Spleen (tissue), 11 donors: ENCODE results near the gene RYR2. TPM values are rescaled to one million over a fixed set of nuclear protein-coding genes. Genes with fewer than 3 reads are reported as not detected.

ENCODE experiments used
- DNase-seq: peaks from one replicate; pipeline ENCODE4 v3.0.0-alpha.2; 2020
- H3K27ac ChIP-seq, 8 donors: fragments of 200-600 bp; sonication (generic) in 7 of 8; 1 replicate in 4 of 8; 2 replicates in 4 of 8; pipeline versions ENCODE4 v1.5.0 to v1.8.0; 2016 to 2021; ENCODE audit warnings: inconsistent platforms in 4 of 8, mild to moderate bottlenecking in 4 of 8, moderate library complexity in 1 of 8
- H3K27me3 ChIP-seq, 7 donors: fragments of 200-600 bp; sonication (generic) in 6 of 7; replicated peaks in 1 of 7; 1 replicate in 4 of 7; 2 replicates in 3 of 7; pipeline versions ENCODE4 v1.5.0 to v1.8.0; 2016 to 2021; ENCODE audit warnings: inconsistent platforms in 3 of 7, mild to moderate bottlenecking in 1 of 7
- H3K36me3 ChIP-seq, 6 donors: fragments of 200-600 bp; sonication (generic) in 5 of 6; 1 replicate in 4 of 6; 2 replicates in 2 of 6; pipeline versions ENCODE4 v1.5.0 to v1.8.0; 2016 to 2021; ENCODE audit warnings: inconsistent platforms in 2 of 6
- H3K4me1 ChIP-seq, 6 donors: fragments of 200-600 bp; sonication (generic) in 5 of 6; 1 replicate in 3 of 6; 2 replicates in 3 of 6; pipeline versions ENCODE4 v1.5.0 to v1.8.0; 2016 to 2021; ENCODE audit warnings: inconsistent platforms in 3 of 6
- H3K4me3 ChIP-seq, 8 donors: fragments of 200-600 bp; sonication (generic) in 7 of 8; 1 replicate in 4 of 8; 2 replicates in 4 of 8; pipeline versions ENCODE4 v1.5.0 to v1.8.0; 2016 to 2021; ENCODE audit warnings: inconsistent platforms in 4 of 8, mild to moderate bottlenecking in 4 of 8, moderate library complexity in 2 of 8
- H3K9me3 ChIP-seq, 8 donors: fragments of 200-600 bp; sonication (generic) in 7 of 8; 1 replicate in 4 of 8; 2 replicates in 4 of 8; pipeline versions ENCODE4 v1.5.0 to v1.8.0; 2016 to 2021; ENCODE audit warnings: inconsistent platforms in 4 of 8
- POLR2A ChIP-seq, 3 donors: fragments of 450-650 bp; IDR thresholded peaks; one replicate each; pipeline ENCODE4 v1.5.1; 2017; ENCODE audit warnings: antibody characterized with exemption in 3 of 3, mild to moderate bottlenecking in 1 of 3
- POLR2AphosphoS5 ChIP-seq, 3 donors: sonication (generic); formaldehyde crosslinking; IDR thresholded peaks; one replicate each; pipeline ENCODE4 v1.5.1; 2017; ENCODE audit warnings: antibody characterized with exemption in 3 of 3
- WGBS, 5 donors: extraction: QIAGEN DNeasy Blood & Tissue Kit in 3 of 5; methylation state at CpG; one replicate each; pipeline versions ENCODE4 v1.1.5 to v1.1.7; 2013 to 2018; 5-methylcytosine and 5-hydroxymethylcytosine counted together
- intact Hi-C: fragments of 100-400 bp; cut with DNase I; formaldehyde crosslinking; loops from one replicate; pipeline ENCODE4 v1.15.0; 2023; ENCODE audit warnings: low total_unique reads
- polyA plus RNA-seq, 3 donors: library from polyadenylated mRNA; stranded (reverse); fragments of 200-250 nt; gene quantifications; one replicate each; pipeline ENCODE4 v1.2.1, GENCODE V29; 2013
- total RNA-seq, 7 donors: library from RNA; depleted of rRNA in 3 of 7; stranded (reverse); fragments of >200 nt in 3 of 7; fragmentation: NEBNext Ultra II Directional in 4 of 7; extraction: Animal tissue kit (Norgen Biotek cat#: 25700) in 4 of 7; gene quantifications; one replicate each; pipeline versions ENCODE4 v1.1.0 to v1.2.1, GENCODE V29; 2016 to 2021
- TF ChIP-seq, protein P1 (sequence below), 11 experiments: fragments of 200-600 bp in 7 of 11; fragments of 450-650 bp in 4 of 11; sonication (generic) in 4 of 11; IDR thresholded peaks in 8 of 11; conservative IDR thresholded peaks in 3 of 11; 1 replicate in 7 of 11; 2 replicates in 4 of 11; pipeline versions ENCODE4 v1.4.0 to v1.8.0; 2016 to 2021; ENCODE audit warnings: antibody characterized with exemption in 11 of 11, inconsistent platforms in 4 of 11, mild to moderate bottlenecking in 1 of 11
- donor health status: healthy with polysubstance abuse.
- donor health status: DM: no; HTN: no; CAD: no; lungs with moderate emphysema.
- donor health status: DM: no; HTN: no; CAD: no.
- donor health status: Bipolar disorder and iron deficiency.
- donor health status: healthy.
- donor health status: DM: no; HTN: no; CAD: no.
- donor health status: DM: yes; HTN: yes; CAD: no.

RYR2 gene
- total and polyA plus RNA-seq, 10 donors = 0.12 to 7.1 (median 3.7) TPM

DNA sequence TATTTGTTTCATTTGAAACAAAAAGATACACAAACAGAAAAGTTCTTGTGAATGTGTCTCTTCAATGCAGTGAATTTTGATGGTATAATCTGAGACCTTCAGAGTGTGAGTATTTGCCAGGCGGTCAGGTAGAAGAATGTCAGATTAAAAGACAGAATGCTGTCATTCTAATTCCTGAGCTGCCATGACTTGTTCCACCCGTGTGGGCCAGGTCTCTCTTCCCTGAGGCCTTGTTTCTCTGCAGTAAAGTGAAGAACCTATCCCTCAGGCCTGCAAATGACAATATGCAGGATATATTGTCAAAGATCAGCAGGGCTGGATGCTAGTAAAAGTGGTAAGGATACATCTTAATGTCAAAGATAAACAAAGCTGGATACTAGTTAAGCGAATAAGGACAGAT lies 737.4 kb downstream of the RYR2 start:
- WGBS, 5 donors = 74 to 91% (median 81%) methylated on average over 3 of the region's 3 CpGs

GRCh38 chr1:237786066-237786719 lies 744.2 kb downstream of the RYR2 start:
- DNase-seq = no peak
- intact Hi-C loops = no loop called here
- Histone ChIP-seq H3K4me1 (no peaks in the 10 kb centered on the region), H3K27me3 (no peaks in the 10 kb centered on the region), H3K4me3 (no peak overlapping the region), H3K36me3 (no peaks in the 10 kb centered on the region), H3K27ac (no peak overlapping the region), H3K9me3 (no peaks in the 10 kb centered on the region)
- WGBS, 5 donors = 83 to 88% (median 84%) methylated on average over 11 of the region's 11 CpGs
- TF ChIP-seq POLR2AphosphoS5 (IDR thresholded peaks at IDR 0.05) = no peak
- TF ChIP-seq POLR2A (IDR thresholded peaks at IDR 0.05) = no peak
- TF ChIP-seq, protein P1, sequence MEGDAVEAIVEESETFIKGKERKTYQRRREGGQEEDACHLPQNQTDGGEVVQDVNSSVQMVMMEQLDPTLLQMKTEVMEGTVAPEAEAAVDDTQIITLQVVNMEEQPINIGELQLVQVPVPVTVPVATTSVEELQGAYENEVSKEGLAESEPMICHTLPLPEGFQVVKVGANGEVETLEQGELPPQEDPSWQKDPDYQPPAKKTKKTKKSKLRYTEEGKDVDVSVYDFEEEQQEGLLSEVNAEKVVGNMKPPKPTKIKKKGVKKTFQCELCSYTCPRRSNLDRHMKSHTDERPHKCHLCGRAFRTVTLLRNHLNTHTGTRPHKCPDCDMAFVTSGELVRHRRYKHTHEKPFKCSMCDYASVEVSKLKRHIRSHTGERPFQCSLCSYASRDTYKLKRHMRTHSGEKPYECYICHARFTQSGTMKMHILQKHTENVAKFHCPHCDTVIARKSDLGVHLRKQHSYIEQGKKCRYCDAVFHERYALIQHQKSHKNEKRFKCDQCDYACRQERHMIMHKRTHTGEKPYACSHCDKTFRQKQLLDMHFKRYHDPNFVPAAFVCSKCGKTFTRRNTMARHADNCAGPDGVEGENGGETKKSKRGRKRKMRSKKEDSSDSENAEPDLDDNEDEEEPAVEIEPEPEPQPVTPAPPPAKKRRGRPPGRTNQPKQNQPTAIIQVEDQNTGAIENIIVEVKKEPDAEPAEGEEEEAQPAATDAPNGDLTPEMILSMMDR (IDR thresholded peaks at IDR 0.05 in 8 of 11, conservative IDR thresholded peaks at IDR 0.05 in 3 of 11) = no peak

More for the DNA sequence above, 737.4 kb downstream of the RYR2 start:
- Histone ChIP-seq H3K36me3 (no peaks in the 10 kb centered on the region), H3K4me3 (no peak overlapping the region), H3K9me3 (no peaks in the 10 kb centered on the region), H3K27ac (no peak overlapping the region), H3K4me1 (no peaks in the 10 kb centered on the region), H3K27me3 (no peaks in the 10 kb centered on the region)
- DNase-seq = no peak
- TF ChIP-seq POLR2A (IDR thresholded peaks at IDR 0.05) = no peak
- TF ChIP-seq, protein P1 (IDR thresholded peaks at IDR 0.05 in 8 of 11, conservative IDR thresholded peaks at IDR 0.05 in 3 of 11) = no peak
- TF ChIP-seq POLR2AphosphoS5 (IDR thresholded peaks at IDR 0.05) = no peak
- intact Hi-C loops = no loop called here

GRCh38 chr1:237788069-237788468 lies 746.1 kb downstream of the RYR2 start:
- Histone ChIP-seq H3K27me3 (no peaks in the 10 kb centered on the region), H3K4me1 (no peaks in the 10 kb centered on the region), H3K9me3 (no peaks in the 10 kb centered on the region), H3K36me3 (no peaks in the 10 kb centered on the region), H3K27ac (no peak overlapping the region), H3K4me3 (no peak overlapping the region)
- WGBS, 5 donors = 60 to 86% (median 83%) methylated on average over 3 of the region's 3 CpGs
- intact Hi-C loops = no loop called here
- TF ChIP-seq, protein P1 (IDR thresholded peaks at IDR 0.05 in 8 of 11, conservative IDR thresholded peaks at IDR 0.05 in 3 of 11) = no peak
- no peak for TF ChIP-seq POLR2AphosphoS5 (IDR thresholded peaks at IDR 0.05)
- no peak for TF ChIP-seq POLR2A (IDR thresholded peaks at IDR 0.05)
- DNase-seq = no peak

GRCh38 chr1:237789619-237790018 lies 747.6 kb downstream of the RYR2 start:
- peak overlapping the region in 3 of 8 donors; percentile 22 to 48 (median 33) for H3K27ac ChIP-seq
- no peak for DNase-seq
- H3K9me3 ChIP-seq = no peaks in the 10 kb centered on the region
- TF ChIP-seq POLR2AphosphoS5 (IDR thresholded peaks at IDR 0.05) (peak in 1 of 3 donors; percentile 41), POLR2A (IDR thresholded peaks at IDR 0.05) (no peak)
- TF ChIP-seq, protein P1 (IDR thresholded peaks at IDR 0.05 in 8 of 11, conservative IDR thresholded peaks at IDR 0.05 in 3 of 11) = no peak
- intact Hi-C loops = no loop called here
- H3K27me3 ChIP-seq = no peaks in the 10 kb centered on the region
- 57 to 86% (median 69%) methylated on average over 5 of the region's 5 CpGs for WGBS, 5 donors
- H3K4me3 ChIP-seq = no peak overlapping the region
- H3K4me1 ChIP-seq = peaks cover 0 to 6% (median 0%) of the 10 kb centered on the region in 6 donors
- H3K36me3 ChIP-seq = no peaks in the 10 kb centered on the region
